ENCODE measurements around the gene PON3. TPM values are rescaled to one million over a fixed set of nuclear protein-coding genes. Genes with fewer than 3 reads are reported as not detected.

Gene PON3
- total RNA-seq, 1 donor from 2014 or later = 0.14 TPM

GRCh38 chr7:95309951-95310350 is 86.2 kb downstream of the PON3 start:
- no peaks in the 10 kb centered on the region for H3K9me3 Mint-ChIP-seq
- DNase-seq (ENCODE audit: low spot score) = no peak
- H3K27me3 Mint-ChIP-seq (ENCODE audit: low read depth) = peaks cover 14% of the 10 kb centered on the region
- H3K4me3 Mint-ChIP-seq (ENCODE audit: low read depth) = no peak overlapping the region
- intact Hi-C loops (cut with micrococcal nuclease) = no loop called here
- no peaks in the 10 kb centered on the region for H3K4me1 Mint-ChIP-seq (ENCODE audit: low read depth)
- no peaks in the 10 kb centered on the region for H3K36me3 Mint-ChIP-seq (ENCODE audit: low read depth)
- H3K27ac Mint-ChIP-seq = no peak overlapping the region

Other genes starting within 250 kb of the PON3 start
- not detected in 2 replicates for gene PON1, start 71.8 kb downstream of the PON3 start, total RNA-seq
- gene PON2, start 38.7 kb upstream of the PON3 start, total RNA-seq = 16.5 and 17.5 TPM in 2 replicates
- not detected in 2 replicates for gene ASB4, start 89.6 kb upstream of the PON3 start, total RNA-seq
- not detected in 2 replicates for gene PDK4, start 200.1 kb upstream of the PON3 start, total RNA-seq

Data from activated T-helper 2 cell treated with anti-CD3 and anti-CD28 coated beads, Interferon-gamma antibody, Interleukin-2, Interleukin-4, amounts not matched to agents 10 μg/mL and 5 μg/mL and 100 μg/mL, durations not matched to agents 14 hours and 24 hours and 36 hours (primary cell).